Urothelium cell line (cell line): ENCODE data around the gene MR1.

Experiments used
- DNase-seq: peaks from one replicate; pipeline ENCODE4 v3.0.0; 2011; ENCODE audit warnings: low spot score, mixed read lengths
- FAIRE-seq: peaks from 2 replicates; lab custom pipeline; 2011; peaks lifted over from hg19 to GRCh38; lab: Jason Lieb, UNC

Gene MR1

GRCh38 chr1:181062836-181063428, 29.1 kb downstream of the MR1 start:
- no peak for DNase-seq
- no peak for FAIRE-seq

GRCh38 chr1:181064011-181064623, 30.3 kb downstream of the MR1 start:
- no peak for FAIRE-seq
- DNase-seq: no peak

- DNase-seq (no peak), FAIRE-seq (no peak)
Observed at GRCh38 chr1:181064702-181065101, 30.9 kb downstream of the MR1 start.

- peak; percentile 76 for DNase-seq
- no peak for FAIRE-seq
Observed at GRCh38 chr1:181073638-181074037, 39.9 kb downstream of the MR1 start.

GRCh38 chr1:181075766-181076350, 42.1 kb downstream of the MR1 start:
- FAIRE-seq: no peak
- no peak for DNase-seq

GRCh38 chr1:181076852-181077251, 43.1 kb downstream of the MR1 start:
- no peak for FAIRE-seq
- no peak for DNase-seq

GRCh38 chr1:181077576-181078242, 43.9 kb downstream of the MR1 start:
- DNase-seq (no peak), FAIRE-seq (no peak)

GRCh38 chr1:181079382-181079781, 45.6 kb downstream of the MR1 start:
- DNase-seq: no peak
- no peak for FAIRE-seq

GRCh38 chr1:181079920-181080319, 46.1 kb downstream of the MR1 start:
- FAIRE-seq (no peak), DNase-seq (no peak)

- no peak for DNase-seq
- no peak for FAIRE-seq
Observed at GRCh38 chr1:181080556-181080955, 46.8 kb downstream of the MR1 start.

GRCh38 chr1:181081395-181081794, 47.6 kb downstream of the MR1 start:
- DNase-seq (no peak), FAIRE-seq (no peak)

GRCh38 chr1:181083842-181084605, 50.2 kb downstream of the MR1 start:
- DNase-seq: no peak
- FAIRE-seq: no peak

GRCh38 chr1:181084606-181084969, 50.8 kb downstream of the MR1 start:
- no peak for FAIRE-seq
- DNase-seq: no peak

- FAIRE-seq (no peak), DNase-seq (no peak)
Observed at GRCh38 chr1:181086091-181086490, 52.3 kb downstream of the MR1 start.

- no peak for DNase-seq
Observed at GRCh38 chr1:181086926-181087325, 53.1 kb downstream of the MR1 start.

GRCh38 chr1:181087400-181087901, 53.7 kb downstream of the MR1 start:
- FAIRE-seq (no peak), DNase-seq (no peak)

More at GRCh38 chr1:181086926-181087325, 53.1 kb downstream of the MR1 start:
- FAIRE-seq: no peak

GRCh38 chr1:181088079-181089016, 54.6 kb downstream of the MR1 start, which contains the start of gene IER5:
Gene IER5 (plus strand): TSS chr1:181088700. CDS start chr1:181088903, 203 bp downstream.
- DNase-seq (peak; percentile 95), FAIRE-seq (no peak)

GRCh38 chr1:181089017-181089675, 55.4 kb downstream of the MR1 start:
- DNase-seq: no peak
- no peak for FAIRE-seq
